Measurements from ENCODE around the gene CHIT1.
"Not testable (repeated sequence)": the region's sequence is repeated elsewhere in the genome, so short reads cannot be mapped to it uniquely, and the experiment has no call there.

CHIT1 gene

GRCh38 chr1:203270448-203270847, 41.0 kb upstream of the CHIT1 start:
- TF ChIP-seq CTCF (IDR thresholded peaks at IDR 0.05; ENCODE audit: insufficient read depth, low read depth, low read length, missing control alignments): no peak
- no peak for DNase-seq (ENCODE audit: low read depth)
- H3K4me3 ChIP-seq (ENCODE audit: low read depth, low read length): no peak overlapping the region

GRCh38 chr1:203269654-203270020, 40.2 kb upstream of the CHIT1 start:
- DNase-seq (ENCODE audit: low read depth): no peak
- no peak for TF ChIP-seq CTCF (IDR thresholded peaks at IDR 0.05; ENCODE audit: insufficient read depth, low read depth, low read length, missing control alignments)
- no peak overlapping the region for H3K4me3 ChIP-seq (ENCODE audit: low read depth, low read length)

GRCh38 chr1:203268901-203269653, 39.6 kb upstream of the CHIT1 start:
- no peak overlapping the region for H3K4me3 ChIP-seq (ENCODE audit: low read depth, low read length)
- TF ChIP-seq CTCF (IDR thresholded peaks at IDR 0.05; ENCODE audit: insufficient read depth, low read depth, low read length, missing control alignments): peak; percentile 99
- DNase-seq (ENCODE audit: low read depth): peak; percentile 84

- DNase-seq (ENCODE audit: low read depth): no peak
- no peak for TF ChIP-seq CTCF (IDR thresholded peaks at IDR 0.05; ENCODE audit: insufficient read depth, low read depth, low read length, missing control alignments)
- H3K4me3 ChIP-seq (ENCODE audit: low read depth, low read length): peak overlapping the region; percentile 61
Observed at GRCh38 chr1:203267912-203268311, 38.4 kb upstream of the CHIT1 start.

- peak; percentile 90 for TF ChIP-seq CTCF (IDR thresholded peaks at IDR 0.05; ENCODE audit: insufficient read depth, low read depth, low read length, missing control alignments)
- H3K4me3 ChIP-seq (ENCODE audit: low read depth, low read length): peak overlapping the region; percentile 61
- DNase-seq (ENCODE audit: low read depth): peak; percentile 88
Observed at GRCh38 chr1:203267347-203267846, 37.9 kb upstream of the CHIT1 start.

GRCh38 chr1:203266140-203266539, 36.7 kb upstream of the CHIT1 start:
- DNase-seq (ENCODE audit: low read depth): not testable (repeated sequence)

GRCh38 chr1:203265541-203265940, 36.1 kb upstream of the CHIT1 start:
- DNase-seq (ENCODE audit: low read depth): no peak
- no peak for TF ChIP-seq CTCF (IDR thresholded peaks at IDR 0.05; ENCODE audit: insufficient read depth, low read depth, low read length, missing control alignments)

More at GRCh38 chr1:203266140-203266539, 36.7 kb upstream of the CHIT1 start:
- H3K4me3 ChIP-seq (ENCODE audit: low read depth, low read length): not testable (repeated sequence)

More at GRCh38 chr1:203265541-203265940, 36.1 kb upstream of the CHIT1 start:
- H3K4me3 ChIP-seq (ENCODE audit: low read depth, low read length): no peak overlapping the region

Data from GM12865 (cell line).